ENCODE results near the gene CD300A.
A peak's percentile ranks its signal among the peaks of the same experiment; 100 is the strongest.

Gene CD300A

GRCh38 chr17:74441537-74441936 lies 24.9 kb upstream of the CD300A start:
- no peak for DNase-seq

GRCh38 chr17:74442291-74442669 lies 24.2 kb upstream of the CD300A start:
- no peak for DNase-seq

DNA sequence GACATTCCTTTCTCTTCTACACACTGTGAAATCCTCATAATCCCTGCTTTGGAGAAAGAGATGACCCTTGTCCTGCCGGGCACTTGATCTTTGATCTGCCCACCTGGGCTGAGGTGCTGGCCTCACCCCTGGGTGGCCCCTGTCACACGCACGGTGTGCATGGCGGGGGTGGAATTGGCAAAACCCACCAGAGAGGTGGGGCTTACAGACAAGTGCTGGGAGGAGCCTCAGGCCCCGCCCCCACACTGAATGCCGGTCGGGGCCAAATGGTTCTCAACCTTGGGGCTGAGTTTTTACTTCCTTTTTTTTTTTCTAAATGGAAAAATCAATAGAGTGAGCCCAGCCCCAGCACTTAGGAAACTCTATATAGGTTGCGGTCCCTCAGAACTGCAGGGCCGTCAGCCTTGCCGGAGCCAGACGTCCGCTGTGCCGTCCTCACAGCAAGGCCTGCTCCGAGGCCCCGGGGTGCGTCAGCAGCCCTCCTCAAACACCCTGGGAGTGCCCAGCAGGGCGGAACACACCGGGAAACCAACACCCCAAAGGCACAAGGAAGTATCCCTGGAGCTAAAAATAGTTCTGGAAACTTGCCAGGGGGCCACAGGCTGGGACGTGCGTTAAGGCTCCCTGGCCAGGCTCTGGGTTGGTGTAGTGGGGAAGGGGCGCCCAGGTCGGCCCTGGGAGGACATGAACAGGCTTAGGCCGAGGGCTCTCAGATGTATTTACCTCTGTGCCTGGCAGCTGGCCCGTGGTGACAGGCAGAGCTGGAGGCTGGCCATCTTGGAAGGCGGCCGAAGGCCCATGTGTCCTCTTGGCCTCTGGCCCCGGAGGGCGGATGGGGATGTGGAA lies 23.5 kb upstream of the CD300A start:
- DNase-seq = peak; percentile 72

DNA sequence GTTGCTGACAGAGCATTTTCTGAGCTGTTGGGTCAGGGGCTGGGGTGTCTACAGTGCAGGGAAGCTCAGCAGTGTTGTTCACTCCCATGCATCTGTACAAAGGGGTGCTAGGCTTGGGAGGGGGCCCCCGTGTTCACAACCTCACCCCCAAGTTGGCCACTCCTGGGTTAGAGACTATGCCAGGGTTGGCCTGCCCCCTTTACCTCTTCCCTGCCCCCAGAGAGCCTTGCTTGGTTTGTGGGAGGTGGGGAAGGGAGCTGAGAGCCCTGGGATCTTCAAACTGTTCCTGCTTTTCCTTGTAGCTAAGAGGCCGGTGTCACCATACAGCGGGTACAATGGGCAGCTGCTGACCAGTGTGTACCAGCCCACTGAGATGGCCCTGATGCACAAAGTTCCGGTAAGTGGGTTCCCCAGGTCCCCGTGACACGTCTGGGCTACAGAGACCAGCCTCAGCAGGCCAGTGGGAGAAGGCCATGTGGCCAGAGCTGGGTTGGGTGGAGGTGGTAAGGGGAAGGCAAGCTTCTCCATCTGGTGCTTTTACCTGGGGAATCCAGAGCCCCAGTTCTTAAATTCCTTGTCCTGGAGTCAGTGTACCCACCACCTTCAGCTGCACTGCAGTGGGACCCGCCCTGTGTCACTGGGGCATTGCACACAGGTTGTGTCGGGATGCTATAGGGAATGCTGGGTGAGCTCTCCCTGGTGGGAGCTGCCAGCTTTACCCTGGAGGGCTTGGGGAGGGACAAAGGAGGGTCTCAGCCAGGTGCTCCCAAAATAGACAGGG lies 22.7 kb upstream of the CD300A start:
- DNase-seq = no peak

GRCh38 chr17:74444406-74444805 lies 22.0 kb upstream of the CD300A start:
- DNase-seq = no peak

DNA sequence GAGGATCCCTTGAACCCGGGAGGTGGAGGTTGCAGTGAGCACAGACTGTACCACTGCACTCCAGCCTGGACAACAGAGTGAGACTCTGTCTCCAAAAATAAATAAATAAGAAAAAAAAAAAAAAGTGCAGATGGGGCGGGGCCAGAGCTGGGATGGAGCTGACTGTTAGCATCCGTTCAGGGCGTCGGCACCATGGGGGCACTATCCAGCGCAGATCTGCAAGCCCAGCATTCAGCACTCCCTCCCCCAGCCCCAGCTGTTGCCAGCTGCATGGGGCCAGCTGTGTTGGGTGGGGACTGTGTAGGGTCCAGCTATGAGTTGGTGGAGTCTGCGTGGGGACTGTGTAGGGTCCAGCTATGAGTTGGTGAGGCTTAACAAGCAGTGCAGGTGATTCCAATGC lies 21.3 kb upstream of the CD300A start:
- DNase-seq = no peak

DNA sequence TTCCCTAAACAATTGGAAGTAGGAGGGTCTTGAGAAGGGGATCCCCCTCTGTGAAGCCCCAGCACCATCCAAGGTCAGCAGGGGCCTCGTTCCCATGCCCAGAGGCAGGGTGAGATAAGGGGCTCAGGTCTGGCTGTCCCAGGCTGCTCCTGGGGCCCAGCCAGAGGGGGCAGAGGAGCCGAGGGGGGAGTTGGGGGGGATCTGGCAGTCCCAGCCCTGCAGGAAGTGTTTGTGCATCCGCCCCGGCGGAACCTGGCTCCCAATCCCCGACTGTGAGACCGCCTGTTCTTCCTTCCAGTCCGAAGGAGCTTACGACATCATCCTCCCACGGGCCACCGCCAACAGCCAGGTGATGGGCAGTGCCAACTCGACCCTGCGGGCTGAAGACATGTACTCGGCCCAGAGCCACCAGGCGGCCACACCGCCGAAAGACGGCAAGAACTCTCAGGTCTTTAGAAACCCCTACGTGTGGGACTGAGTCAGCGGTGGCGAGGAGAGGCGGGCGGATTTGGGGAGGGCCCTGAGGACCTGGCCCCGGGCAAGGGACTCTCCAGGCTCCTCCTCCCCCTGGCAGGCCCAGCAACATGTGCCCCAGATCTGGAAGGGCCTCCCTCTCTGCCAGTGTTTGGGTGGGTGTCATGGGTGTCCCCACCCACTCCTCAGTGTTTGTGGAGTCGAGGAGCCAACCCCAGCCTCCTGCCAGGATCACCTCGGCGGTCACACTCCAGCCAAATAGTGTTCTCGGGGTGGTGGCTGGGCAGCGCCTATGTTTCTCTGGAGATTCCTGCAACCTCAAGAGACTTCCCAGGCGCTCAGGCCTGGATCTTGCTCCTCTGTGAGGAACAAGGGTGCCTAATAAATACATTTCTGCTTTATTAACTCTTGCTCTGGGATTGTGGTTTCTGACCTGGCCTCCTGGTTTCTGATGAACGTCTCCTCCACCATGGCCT lies 19.6 kb upstream of the CD300A start:
- peak; percentile 35 for DNase-seq

GRCh38 chr17:74447628-74448159 lies 18.7 kb upstream of the CD300A start:
- DNase-seq = no peak

DNA sequence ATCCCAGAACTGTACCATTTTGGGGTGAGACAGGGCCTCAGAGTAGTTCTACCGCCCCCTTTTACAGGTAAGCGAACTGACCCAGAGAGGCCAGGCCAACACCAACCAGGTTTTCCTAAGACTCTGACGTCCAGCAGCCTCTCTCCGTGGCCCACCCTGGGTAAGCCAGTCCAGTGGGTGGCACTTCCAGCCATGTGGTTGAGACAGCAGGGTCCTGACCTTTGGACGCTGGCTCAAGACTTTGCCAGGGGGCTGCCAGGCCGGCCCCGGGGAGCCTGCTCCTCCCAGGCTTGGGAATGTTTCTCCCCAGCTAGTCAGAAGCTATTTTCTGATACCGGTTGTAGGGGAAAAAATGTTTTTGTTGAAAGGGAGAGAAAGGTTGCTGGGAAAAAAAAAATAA lies 17.7 kb upstream of the CD300A start:
- DNase-seq = no peak

- DNase-seq = no peak
These were observed 17.1 kb upstream of the CD300A start for GRCh38 chr17:74449306-74449705.

DNA sequence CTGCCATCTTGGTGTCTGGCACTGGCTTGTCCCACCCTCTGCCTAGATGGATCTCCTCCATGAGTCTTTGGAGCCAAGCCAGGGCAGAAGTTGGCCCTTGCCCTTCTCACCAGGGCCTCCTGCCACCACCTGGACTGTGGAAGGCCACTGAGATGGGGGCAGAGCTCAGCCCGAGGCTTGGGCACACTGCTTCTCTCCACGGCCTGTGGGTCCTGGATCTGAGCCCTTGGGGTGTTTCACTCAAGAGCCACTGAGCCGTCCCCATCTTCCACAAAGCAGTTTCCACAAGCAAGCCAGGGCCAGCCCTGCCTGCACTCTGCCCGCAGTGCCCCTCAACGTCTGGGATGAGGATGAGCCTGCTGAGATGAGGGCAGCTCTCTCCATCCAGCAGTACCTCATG lies 16.7 kb upstream of the CD300A start:
- DNase-seq = no peak

GRCh38 chr17:74450231-74450630 lies 16.2 kb upstream of the CD300A start:
- DNase-seq = no peak

GRCh38 chr17:74450925-74451403 lies 15.5 kb upstream of the CD300A start:
- DNase-seq = no peak

- DNase-seq = no peak
These were observed 14.9 kb upstream of the CD300A start for GRCh38 chr17:74451557-74451956.

DNA sequence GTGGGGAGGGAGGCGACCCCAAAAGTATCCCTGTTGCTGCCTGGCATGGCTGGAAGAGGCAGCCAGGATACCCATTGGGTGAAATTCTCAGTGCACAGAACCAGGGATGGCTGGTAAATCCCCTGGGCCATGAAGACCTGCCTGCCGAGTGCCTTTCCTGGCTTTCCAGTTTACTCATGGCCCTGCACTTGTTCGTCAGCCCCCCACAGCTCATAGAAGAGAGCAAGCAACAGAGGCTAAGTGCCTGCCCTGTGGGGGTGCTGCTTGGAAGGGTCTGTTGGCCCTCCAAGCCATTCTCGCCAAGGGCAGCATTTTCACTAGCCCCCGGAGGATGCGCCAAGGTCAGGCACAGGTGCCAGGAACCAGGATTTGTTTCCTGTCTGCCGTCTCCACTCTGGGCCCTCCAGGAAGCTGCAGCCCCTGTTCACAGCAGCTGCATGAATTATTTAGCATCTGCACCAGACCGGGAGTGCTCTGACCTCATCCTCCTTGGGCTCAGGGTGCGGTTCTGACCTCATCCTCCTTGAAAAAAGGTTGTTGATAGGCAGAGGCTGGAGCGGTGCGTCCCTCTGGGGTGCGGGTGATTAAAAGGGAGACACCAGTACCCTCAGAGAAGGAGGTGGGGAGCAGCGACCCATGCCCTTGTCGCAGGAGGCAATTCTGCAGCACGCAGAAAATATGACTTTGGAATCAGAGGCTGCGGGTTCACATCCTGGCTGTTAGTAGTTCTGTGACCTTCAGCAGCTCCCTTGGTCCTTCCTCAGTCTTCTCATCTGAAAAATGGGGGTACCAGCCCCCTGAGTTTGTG lies 14.2 kb upstream of the CD300A start:
- no peak for DNase-seq

- DNase-seq = no peak
These were observed 13.4 kb upstream of the CD300A start for GRCh38 chr17:74452841-74453661.

DNA sequence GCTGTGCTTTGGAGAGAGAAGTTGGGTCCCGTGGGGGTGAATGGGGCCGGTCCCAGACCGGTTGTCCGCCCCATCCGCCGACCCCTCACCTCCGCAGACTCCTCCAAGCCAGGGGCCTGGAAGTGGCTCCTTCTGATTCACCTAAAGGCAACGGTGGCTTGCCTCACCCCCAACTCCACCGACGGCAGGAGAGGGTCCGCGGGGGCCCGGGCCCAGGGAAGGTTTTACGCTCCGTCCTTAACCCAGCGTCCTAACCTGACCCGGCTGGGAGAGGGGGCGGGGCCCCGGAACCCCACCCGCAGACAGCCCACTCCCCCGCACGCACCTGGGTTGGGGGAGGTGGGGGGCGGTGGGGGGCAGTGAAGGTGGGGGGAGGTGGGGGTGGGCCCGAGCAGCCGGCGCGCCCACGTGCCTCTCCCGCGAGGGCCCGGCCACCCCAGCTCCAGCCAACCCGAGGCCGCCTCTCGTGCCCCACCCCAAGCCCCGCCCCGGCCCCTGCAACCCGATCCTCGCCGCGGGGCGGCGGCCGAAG lies 12.7 kb upstream of the CD300A start:
- peak; percentile 93 for DNase-seq

GRCh38 chr17:74454197-74455024 lies 12.0 kb upstream of the CD300A start:
- no peak for DNase-seq

GRCh38 chr17:74455025-74455545 lies 11.3 kb upstream of the CD300A start:
- no peak for DNase-seq

Data from hematopoietic multipotent progenitor cell treated with erythropoietin and hydrocortisone succinate and interleukin-3 and kit ligand, for 6 days (in vitro differentiated cells).